Choroid plexus epithelial cell (primary cell): Measurements from ENCODE around the gene EPHB3.

Experiments used
- DNase-seq: peaks from one replicate; pipeline ENCODE4 v3.0.0-alpha.2; 2010; ENCODE audit warnings: low read depth
- H3K4me3 ChIP-seq: 2 replicates; pipeline ENCODE4 v1.5.1; 2011; ENCODE audit warnings: low read depth, mild to moderate bottlenecking, control low read depth, low read length, moderate library complexity
- TF ChIP-seq, protein P1 (sequence below): conservative IDR thresholded peaks from 2 replicates; pipeline ENCODE4 v1.5.1; 2011; ENCODE audit warnings: low read depth, mild to moderate bottlenecking, control low read depth, inconsistent platforms, low read length, moderate library complexity

EPHB3 gene

GRCh38 chr3:184539801-184540435 is 21.7 kb upstream of the EPHB3 start:
- DNase-seq: no peak
- TF ChIP-seq, protein P1, sequence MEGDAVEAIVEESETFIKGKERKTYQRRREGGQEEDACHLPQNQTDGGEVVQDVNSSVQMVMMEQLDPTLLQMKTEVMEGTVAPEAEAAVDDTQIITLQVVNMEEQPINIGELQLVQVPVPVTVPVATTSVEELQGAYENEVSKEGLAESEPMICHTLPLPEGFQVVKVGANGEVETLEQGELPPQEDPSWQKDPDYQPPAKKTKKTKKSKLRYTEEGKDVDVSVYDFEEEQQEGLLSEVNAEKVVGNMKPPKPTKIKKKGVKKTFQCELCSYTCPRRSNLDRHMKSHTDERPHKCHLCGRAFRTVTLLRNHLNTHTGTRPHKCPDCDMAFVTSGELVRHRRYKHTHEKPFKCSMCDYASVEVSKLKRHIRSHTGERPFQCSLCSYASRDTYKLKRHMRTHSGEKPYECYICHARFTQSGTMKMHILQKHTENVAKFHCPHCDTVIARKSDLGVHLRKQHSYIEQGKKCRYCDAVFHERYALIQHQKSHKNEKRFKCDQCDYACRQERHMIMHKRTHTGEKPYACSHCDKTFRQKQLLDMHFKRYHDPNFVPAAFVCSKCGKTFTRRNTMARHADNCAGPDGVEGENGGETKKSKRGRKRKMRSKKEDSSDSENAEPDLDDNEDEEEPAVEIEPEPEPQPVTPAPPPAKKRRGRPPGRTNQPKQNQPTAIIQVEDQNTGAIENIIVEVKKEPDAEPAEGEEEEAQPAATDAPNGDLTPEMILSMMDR: no peak
- H3K4me3 ChIP-seq: no peak overlapping the region

DNA sequence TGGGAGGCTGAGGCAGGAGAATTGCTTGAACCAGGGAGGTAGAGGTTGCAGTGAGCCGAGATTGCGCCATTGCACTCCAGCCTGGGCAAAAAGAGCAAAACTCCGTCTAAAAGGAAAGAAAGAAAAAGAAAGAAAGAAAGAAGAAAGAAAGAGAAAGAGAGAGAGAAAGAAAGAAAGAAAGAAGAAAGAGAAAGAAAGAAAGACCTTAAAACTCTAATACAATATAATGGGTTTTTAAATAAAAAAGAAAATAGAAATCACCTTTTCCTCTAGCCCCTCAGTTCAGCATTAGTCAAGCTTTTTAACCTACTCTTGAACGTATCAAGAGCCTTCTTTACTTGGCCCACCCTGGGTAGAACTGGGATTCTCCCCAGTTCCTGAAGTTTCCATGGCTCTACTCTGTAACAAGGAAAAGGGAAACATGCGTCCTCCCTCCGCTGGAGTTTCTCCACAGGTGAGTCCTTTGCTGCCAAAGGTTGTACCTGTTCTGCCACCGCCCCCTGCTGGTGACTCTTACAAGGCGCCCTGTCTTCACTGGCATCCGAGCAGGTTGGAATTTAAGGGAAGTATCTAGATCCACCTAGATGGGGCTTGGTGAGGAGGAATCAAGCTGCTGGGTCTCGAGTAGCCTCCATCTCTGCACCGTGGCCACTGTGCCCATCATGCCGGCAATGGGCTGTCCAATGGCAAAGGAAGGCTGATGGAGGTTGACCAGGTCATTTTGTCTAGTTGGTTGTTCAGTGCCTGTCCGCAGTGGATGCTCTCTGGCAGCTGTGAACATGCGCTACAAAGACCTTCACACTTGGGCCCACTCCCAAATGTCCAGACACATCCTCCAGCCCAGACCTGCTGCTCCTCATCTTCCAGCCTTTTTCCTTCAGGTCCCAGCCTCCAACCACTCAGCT is 20.6 kb upstream of the EPHB3 start:
- DNase-seq: peak; percentile 55
- TF ChIP-seq, protein P1: peak; percentile 87
- H3K4me3 ChIP-seq: no peak overlapping the region

DNA sequence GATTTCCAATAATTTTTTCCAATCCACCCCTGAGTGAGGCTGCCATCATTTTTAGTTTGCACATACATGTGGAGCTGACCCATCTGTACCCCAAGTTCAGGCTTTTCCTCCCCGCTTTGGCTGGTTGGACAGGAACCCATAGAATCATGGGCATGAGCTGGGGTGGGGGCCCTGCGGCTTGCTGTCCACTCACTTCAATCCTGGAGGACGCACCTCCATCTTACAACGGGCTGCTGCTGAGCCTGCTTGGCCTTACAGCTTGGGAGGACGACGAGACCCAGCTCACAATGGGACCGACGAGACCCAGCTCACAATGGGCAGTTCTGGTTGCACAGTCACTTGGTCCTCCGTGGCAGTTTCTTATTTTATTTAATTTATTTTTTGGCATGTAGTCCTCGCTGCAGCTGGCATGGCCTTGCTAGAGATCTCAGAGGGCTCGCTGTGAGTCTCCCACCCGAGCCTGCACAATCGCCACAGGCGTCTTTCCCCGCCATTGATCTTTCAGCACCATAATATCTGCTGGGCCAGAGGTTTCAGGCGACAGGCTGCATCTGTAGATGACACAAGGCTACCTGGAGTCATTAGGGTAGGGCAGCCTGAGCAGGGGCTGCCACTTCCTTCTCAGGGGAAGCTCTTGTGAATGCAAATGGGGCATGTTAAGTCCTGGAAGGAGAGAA is 19.6 kb upstream of the EPHB3 start:
- H3K4me3 ChIP-seq: no peak overlapping the region
- TF ChIP-seq, protein P1: no peak

DNA sequence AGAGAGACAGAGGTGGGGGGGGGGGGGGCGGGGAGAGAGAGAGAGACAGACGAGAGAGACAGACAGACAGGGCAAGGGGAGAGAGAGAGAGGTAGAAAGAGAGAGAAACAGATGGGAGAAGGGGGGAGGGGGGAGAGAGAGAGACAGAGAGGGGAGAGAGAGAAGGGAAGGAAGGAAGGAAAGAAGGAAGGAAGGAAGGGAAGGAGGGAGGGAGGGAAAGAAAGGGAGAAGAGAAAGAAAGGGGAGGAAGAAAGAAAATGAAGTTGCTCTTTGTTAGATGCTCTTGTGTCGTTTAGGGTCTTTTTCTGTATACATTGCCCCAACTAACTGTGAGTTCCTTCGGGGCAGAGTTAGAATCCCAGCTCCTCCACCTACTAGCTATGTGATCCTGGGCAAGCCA is 19.0 kb upstream of the EPHB3 start:
- DNase-seq: no peak
- TF ChIP-seq, protein P1: no peak
- H3K4me3 ChIP-seq: no peak overlapping the region

More for the DNA sequence above, 19.6 kb upstream of the EPHB3 start:
- no peak for DNase-seq

DNA sequence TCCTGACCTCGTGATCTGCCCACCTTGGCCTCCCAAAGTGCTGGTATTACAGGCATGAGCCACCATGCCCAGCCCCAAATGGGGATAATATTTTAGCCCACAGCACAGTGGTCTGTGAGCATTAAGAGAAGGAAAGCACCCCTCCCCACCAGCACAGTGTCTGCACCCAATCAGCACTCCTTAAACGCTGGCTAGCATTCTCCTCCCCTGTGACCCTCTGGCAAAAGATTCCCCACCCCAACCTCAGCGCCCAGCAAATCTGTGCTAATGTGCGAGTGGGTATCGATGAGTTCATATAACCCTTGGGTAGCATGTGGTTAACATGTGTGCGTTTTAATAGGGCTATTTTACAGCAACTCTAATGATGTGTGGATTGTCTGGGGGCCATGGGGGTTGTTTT is 18.3 kb upstream of the EPHB3 start:
- TF ChIP-seq, protein P1: no peak
- no peak overlapping the region for H3K4me3 ChIP-seq
- no peak for DNase-seq

- TF ChIP-seq, protein P1: peak; percentile 86
- peak; percentile 85 for DNase-seq
- no peak overlapping the region for H3K4me3 ChIP-seq
These were observed 17.6 kb upstream of the EPHB3 start for GRCh38 chr3:184543843-184544512.
